Posterior cingulate gyrus (tissue), 11 donors: ENCODE results near the gene ROR1.

Source experiments
- DNase-seq, 10 donors: peaks; one replicate each; pipeline versions ENCODE4 v3.0.0 to v3.0.0-alpha.2; 2020 to 2021; ENCODE audit warnings: mixed read lengths in 3 of 10
- intact Hi-C: fragments of 100-400 bp; cut with DNase I; formaldehyde crosslinking; loops from one replicate; pipeline ENCODE4 v1.15.1; 2023

ROR1 gene

GRCh38 chr1:63921802-63922201, 148.0 kb downstream of the ROR1 start:
- no peak for DNase-seq
- intact Hi-C loops: no loop called here

- no peak for DNase-seq
- intact Hi-C loops: no loop called here
These were observed 149.0 kb downstream of the ROR1 start for GRCh38 chr1:63922848-63923247.

GRCh38 chr1:63923302-63923701, 149.5 kb downstream of the ROR1 start:
- intact Hi-C loops: no loop called here
- no peak for DNase-seq

DNA sequence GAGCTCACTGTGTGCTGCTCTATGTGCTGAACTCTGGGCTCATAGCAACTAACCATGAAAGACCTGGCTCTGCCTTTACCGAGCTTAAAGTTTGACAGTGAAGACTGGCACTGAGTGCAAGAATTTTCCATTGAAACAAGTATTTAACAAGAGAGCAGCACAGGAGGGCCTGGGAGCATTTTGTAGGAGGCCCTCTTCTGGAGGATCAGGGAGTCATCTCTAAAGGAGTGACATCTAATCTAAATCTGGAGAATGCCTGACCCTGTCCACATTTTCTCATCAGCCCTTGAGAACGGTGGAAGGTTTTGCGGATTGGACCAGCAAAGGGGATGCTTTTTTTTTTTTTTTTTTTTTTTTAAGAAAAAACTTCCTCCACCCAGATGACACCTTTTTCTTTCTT, 150.8 kb downstream of the ROR1 start:
- no peak for DNase-seq
- intact Hi-C loops: no loop called here

DNA sequence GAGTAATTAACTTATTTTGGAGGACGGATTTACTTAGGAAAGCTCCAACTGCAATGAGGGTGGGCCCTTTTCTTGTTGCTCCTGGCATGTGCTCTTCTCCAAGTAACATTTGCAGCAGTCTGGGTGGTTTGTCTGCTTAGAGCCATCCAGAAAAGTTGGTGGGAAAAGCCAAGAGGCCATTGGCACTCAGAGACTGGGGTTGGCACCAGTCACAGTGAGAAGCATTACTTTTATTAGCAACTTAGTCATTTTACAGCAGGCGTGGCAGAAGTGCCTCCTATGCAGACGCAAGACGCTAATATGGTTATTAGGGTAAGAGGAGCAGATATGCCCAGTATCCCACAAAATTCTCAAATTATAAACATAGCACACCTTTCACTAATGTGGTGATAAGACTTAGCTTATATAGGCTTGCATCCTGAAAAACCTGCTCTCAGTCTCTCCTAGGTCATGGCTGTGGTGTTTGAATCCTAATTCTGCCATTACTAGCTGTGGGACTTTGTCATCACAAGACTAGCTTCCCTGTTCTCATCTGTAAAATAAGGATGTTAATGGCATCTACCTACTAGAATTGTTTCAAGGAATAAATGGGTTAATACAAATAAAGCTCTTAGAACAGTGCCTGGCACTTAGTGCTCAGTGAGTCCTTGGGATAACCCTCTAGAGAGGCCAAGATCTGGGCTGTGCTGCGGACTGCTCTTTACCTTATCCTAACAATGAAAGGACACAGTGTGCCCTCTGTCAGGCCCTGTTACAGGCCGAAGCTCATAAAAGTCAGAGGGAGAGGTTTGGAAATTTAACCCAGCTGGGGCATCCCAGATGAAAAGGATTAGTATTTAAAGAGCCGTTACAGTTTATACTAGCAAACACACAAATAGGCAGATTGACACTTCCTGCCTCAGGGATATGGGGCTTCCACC, 154.6 kb downstream of the ROR1 start:
- intact Hi-C loops: no loop called here
- DNase-seq: no peak

DNA sequence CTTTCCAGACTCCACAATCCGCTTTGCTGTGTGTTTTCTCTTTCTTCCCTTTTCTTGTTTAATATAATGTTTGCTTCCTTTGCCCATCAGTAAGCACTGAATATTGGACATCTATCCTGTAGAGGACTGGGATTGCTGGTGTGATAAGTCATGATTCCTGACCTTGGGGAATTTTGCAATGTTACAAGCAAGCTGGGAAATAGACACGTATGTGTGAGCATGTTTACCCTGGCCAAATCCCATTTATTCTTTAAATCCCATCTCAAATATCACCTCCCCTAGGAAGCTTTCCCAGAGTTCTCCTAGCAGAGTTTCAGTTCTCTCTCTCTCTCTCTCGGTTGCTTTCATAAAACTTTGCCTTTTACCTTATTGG, 155.3 kb downstream of the ROR1 start:
- intact Hi-C loops: no loop called here

GRCh38 chr1:63931468-63931867, 157.7 kb downstream of the ROR1 start:
- DNase-seq: no peak
- intact Hi-C loops: no loop called here

More for the DNA sequence above, 155.3 kb downstream of the ROR1 start:
- no peak for DNase-seq

GRCh38 chr1:63934697-63935096, 160.9 kb downstream of the ROR1 start:
- DNase-seq: no peak
- intact Hi-C loops: no loop called here

GRCh38 chr1:63935143-63935542, 161.3 kb downstream of the ROR1 start:
- intact Hi-C loops: no loop called here
- no peak for DNase-seq

DNA sequence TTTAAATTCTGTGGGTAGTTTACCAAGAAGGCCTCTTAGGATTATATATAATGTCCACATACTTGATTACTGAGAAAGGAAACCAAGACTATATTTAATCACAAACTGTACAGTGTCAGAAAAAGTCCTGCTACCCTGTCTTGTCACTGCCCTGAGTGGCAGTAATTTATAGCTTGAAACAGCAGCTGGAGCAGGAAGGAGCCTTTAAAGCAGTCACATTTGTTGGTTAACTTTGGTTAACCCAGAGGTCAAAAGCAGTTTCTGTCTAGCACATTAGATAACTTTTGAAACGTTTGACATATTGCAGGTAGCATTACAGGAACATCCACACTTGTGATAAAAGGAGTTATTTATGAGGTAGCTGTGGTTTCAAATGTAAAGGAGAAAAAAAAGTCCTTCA, 161.7 kb downstream of the ROR1 start:
- intact Hi-C loops: no loop called here
- no peak for DNase-seq

GRCh38 chr1:63936276-63936675, 162.5 kb downstream of the ROR1 start:
- intact Hi-C loops: no loop called here
- DNase-seq: no peak

GRCh38 chr1:63936801-63937200, 163.0 kb downstream of the ROR1 start:
- no peak for DNase-seq
- intact Hi-C loops: no loop called here

- DNase-seq: no peak
- intact Hi-C loops: no loop called here
These were observed 163.7 kb downstream of the ROR1 start for GRCh38 chr1:63937461-63938022.

DNA sequence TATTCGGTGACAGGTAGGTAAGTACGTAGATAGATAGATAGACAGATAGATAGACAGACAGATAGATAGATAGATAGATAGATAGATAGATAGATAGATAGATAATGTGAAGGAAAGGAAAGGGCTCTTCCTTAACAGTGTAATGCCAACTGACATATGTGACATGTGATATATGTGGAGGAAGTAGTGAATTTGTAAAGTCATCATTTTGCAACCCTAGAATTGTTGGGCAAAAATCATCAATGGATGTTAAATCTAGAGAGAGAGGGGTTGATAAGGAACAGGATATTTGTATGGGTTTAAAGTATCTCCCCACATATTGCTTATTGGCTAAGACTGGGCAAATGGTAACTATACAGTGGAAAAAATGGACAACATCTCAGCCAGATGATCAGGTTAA, 166.6 kb downstream of the ROR1 start:
- DNase-seq: no peak
- intact Hi-C loops: no loop called here

DNA sequence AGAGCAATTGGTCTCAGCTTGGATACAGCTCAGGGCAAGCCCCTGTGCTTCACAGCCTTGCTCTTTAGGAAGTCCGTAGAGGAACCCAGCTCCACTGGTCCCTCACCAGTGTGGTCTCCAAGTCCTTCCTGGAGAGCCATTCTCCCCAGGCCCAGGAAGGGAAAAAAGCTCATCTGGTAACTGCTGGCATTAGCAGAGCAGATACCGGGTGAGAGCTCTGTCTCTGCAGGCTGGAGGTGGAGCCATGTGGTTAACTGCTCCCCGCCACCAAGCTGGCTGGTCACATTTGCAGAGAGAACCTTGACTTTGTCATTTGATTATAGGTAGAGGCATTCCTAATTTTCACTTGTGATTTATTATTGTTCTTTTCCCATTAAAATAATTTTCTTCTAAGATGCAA, 169.6 kb downstream of the ROR1 start:
- DNase-seq: no peak
- intact Hi-C loops: no loop called here

DNA sequence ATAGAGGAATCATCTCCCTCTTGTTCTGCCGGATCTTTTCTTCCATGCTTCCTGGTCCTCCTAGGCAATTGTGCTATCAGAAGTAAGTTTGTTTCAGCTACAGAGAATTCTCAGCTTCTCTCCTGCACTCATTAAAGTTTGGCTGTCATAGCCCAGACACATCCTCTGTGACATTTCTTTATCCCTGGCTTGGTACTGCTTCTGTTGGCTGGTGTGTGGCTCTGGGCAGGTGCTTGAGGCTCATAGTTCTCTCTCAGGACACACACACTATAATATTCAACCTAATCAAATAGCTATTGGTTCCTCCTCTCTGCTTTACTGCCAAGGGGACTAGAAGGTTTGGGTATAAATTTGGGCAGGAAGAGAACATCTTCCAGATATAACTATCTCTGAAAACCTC, 172.1 kb downstream of the ROR1 start:
- intact Hi-C loops: no loop called here
- no peak for DNase-seq

DNA sequence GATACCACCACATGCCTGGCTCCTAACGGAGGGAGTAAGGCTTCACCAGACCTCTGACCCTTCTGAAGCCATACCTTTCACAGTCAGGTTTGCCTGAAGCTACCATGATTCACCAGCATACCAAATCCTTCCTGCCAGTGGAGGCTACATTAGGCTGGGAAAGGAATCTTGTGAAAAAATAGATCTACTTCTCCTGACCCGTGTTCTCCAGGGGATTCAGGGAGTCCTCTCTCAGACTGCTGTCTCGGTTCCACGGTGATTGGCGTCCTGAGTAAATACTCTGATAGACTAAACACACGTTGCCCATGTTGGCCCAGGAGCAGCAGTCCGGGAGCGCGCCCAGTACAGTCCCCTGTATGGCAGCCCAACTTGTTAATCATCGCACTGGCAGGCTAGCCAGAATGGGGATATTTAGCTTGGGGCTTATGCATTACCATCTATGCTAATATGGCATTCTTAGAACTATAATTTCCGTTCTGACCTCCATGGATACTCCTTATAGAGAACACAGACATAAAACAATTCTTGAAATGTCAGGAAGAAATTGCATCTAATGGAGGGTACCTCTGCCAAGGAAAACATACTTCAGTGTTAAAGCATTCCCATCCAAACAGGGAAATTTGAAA, 173.2 kb downstream of the ROR1 start:
- intact Hi-C loops: no loop called here
- DNase-seq: no peak

DNA sequence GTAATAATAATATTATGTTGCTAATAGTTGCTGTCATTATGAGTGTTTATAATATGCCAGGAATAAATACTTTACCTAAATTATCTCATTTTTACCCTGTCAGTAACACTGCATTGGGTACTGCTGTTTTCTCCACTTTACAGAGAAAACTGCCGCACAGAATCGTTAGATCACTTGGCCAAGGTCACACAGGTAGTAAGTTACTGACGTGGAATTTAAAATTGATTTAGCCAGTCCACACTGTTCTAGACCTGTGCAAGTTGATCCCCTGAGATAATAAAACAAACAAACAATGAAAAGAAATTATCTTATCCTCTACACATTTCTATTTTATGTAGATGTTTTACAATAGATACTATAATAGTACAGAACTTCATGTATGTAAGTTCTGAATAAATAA, 174.1 kb downstream of the ROR1 start:
- intact Hi-C loops: no loop called here
- no peak for DNase-seq

DNA sequence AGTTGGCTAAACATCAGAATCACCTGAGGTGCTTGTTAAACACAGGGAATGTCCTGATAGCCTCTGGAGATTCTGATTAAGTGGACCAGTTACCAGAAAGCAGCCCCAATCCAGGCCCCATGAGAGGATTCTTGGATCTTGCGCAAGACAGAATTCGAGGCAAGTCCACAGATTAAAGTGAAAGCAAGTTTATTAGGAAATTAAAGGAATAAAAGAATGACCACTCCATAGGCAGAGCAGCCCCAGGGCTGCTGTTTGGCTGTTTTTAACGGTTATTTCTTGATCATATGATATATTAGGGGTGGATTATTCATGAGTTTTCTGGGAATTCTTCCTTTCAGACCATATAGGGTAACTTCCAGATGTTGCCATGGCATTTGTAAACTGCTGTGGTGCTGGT, 176.2 kb downstream of the ROR1 start:
- intact Hi-C loops: no loop called here
- no peak for DNase-seq

DNA sequence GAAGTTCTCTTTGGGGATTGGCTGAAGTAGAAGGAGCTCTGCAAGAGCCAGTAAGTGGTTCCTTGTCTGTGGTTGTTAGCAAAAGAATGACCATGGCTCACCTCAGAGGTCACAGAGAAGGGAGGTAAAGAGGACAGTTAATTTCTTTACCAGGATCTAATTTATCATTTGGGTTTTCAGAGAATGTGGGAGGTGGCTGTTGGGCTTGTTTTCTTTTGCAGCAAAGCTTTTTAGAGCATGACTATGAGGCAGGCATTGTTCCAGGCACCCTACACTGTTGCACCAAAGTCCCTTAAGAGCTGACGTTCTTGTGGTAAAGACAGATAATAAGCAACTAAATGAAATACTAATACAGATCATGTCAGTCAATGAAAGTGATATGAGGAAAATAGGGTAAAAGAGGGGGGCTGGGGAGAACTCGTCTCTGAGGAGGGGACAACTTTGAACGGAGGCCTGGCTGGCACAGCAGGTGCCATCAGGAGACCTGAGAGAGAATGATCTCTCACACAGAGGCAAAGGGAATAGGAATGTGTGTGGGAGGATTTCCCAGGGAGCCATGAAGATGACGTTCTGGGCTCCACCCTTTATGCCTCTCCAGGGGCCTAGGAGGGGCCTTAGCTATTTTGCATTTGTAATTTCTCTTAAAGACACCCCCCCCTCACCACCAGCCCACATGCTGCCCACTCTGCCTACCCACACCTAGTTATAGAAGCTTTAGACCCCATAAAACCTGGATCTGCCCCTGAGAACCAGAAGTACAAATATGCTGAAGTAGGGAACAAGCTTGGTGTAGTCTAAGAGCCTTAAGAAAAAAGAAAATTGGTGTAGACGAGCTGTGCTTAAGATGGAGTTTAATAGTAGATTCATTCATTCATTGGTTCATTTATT, 177.5 kb downstream of the ROR1 start:
- intact Hi-C loops: no loop called here
- DNase-seq: no peak

DNA sequence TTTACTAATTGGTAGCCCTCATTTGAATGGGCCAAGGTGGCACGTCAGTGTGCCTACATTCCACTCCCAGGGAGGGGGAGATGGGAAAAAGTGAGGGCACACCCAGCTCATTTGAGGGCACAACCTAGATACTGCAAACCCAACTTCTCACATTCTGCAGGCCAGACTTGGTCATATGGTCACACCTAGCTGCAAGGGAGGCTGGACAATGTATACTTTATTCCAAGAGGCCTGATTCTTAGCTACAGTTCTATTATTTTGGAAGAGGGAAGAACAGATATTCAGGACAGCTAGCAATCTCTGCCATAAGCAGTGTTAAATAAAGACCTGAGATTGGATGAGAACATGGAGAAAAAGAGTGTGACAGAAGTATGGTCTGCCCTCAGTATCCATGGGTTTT, 180.4 kb downstream of the ROR1 start:
- no peak for DNase-seq
- intact Hi-C loops: no loop called here
